ENCODE results near the gene DHRS3.
"Not testable (repeated sequence)": the region's sequence is repeated elsewhere in the genome, so short reads cannot be mapped to it uniquely, and the experiment has no call there.

The DHRS3 gene

GRCh38 chr1:12573015-12573825 is 44.8 kb downstream of the DHRS3 start:
- no peak for DNase-seq (ENCODE audit: low read depth)

GRCh38 chr1:12572522-12572921 is 45.5 kb downstream of the DHRS3 start:
- no peak for DNase-seq (ENCODE audit: low read depth)

GRCh38 chr1:12570291-12570690 is 47.7 kb downstream of the DHRS3 start:
- DNase-seq (ENCODE audit: low read depth): no peak

- DNase-seq (ENCODE audit: low read depth): no peak
Observed at GRCh38 chr1:12568009-12568767, 49.8 kb downstream of the DHRS3 start.

- DNase-seq (ENCODE audit: low read depth): no peak
Observed at GRCh38 chr1:12567288-12567819, 50.7 kb downstream of the DHRS3 start.

- DNase-seq (ENCODE audit: low read depth): no peak
Observed at GRCh38 chr1:12566484-12567287, 51.3 kb downstream of the DHRS3 start.

GRCh38 chr1:12565966-12566352 is 52.1 kb downstream of the DHRS3 start:
- no peak for DNase-seq (ENCODE audit: low read depth)

- peak; percentile 30 for DNase-seq (ENCODE audit: low read depth)
Observed at GRCh38 chr1:12565094-12565965, 52.7 kb downstream of the DHRS3 start.

GRCh38 chr1:12564251-12564650 is 53.8 kb downstream of the DHRS3 start:
- not testable (repeated sequence) for DNase-seq (ENCODE audit: low read depth)

GRCh38 chr1:12562955-12563576 is 54.9 kb downstream of the DHRS3 start:
- no peak for DNase-seq (ENCODE audit: low read depth)

GRCh38 chr1:12561121-12561520 is 56.9 kb downstream of the DHRS3 start:
- no peak for DNase-seq (ENCODE audit: low read depth)

- DNase-seq (ENCODE audit: low read depth): peak; percentile 29
Observed at GRCh38 chr1:12556957-12557935, 60.8 kb downstream of the DHRS3 start.

- peak; percentile 95 for DNase-seq (ENCODE audit: low read depth)
Observed at GRCh38 chr1:12556368-12556930, 61.6 kb downstream of the DHRS3 start.

GRCh38 chr1:12555411-12556367 is 62.3 kb downstream of the DHRS3 start:
- no peak for DNase-seq (ENCODE audit: low read depth)

- DNase-seq (ENCODE audit: low read depth): no peak
Observed at GRCh38 chr1:12554521-12555305, 63.3 kb downstream of the DHRS3 start.

- no peak for DNase-seq (ENCODE audit: low read depth)
Observed at GRCh38 chr1:12553963-12554362, 64.0 kb downstream of the DHRS3 start.

All from GM04503 (cell line).